GM12864 (cell line): ENCODE measurements around the gene DISP3.
"Not testable (repeated sequence)": the region's sequence is repeated elsewhere in the genome, so short reads cannot be mapped to it uniquely, and the experiment has no call there.

Experiments
- DNase-seq: peaks from one replicate; pipeline ENCODE4 v3.0.0-alpha.2; 2011; ENCODE audit warnings: low read depth
- H3K4me3 ChIP-seq: 2 replicates; pipeline ENCODE4 v1.5.1; 2011; ENCODE audit warnings: mild to moderate bottlenecking, low read depth, low read length, control low read depth
- CTCF ChIP-seq: IDR thresholded peaks from 2 replicates; pipeline ENCODE4 v1.5.1; 2011; ENCODE audit warnings: low read depth, mild to moderate bottlenecking, moderate library complexity, low read length, control low read depth, inconsistent platforms; ENCODE audit errors: missing control alignments

The DISP3 gene

DNA sequence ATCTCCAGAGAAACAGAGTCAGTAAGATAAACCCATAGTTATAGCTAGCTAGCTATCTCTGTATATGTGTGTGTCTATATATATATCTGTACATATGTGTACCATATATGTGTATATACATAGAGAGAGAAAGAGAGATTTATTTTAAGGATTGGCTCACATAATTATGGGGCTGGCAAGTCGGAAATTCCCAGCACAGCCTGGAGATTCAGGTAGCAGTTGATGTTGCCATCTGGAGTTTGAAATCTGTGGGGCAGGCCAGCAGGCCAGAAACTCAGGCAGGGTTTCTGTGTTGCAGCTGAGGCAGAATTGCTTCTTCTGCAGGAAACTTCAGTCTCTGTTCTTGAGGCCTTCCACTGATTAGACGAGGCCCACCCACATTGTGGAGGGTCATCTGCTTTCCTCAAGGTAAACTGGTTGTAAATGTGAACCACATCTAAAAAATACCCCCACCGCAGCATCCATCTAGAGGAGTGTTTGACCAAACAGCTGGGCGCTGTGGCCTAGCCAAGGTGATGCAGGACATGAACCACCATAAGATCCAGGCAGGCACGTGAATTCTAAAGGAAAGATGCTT is 94.2 kb downstream of the DISP3 start:
- no peak for DNase-seq
- no peak overlapping the region for H3K4me3 ChIP-seq
- no peak for TF ChIP-seq CTCF

- no peak for DNase-seq
- TF ChIP-seq CTCF: no peak
- no peak overlapping the region for H3K4me3 ChIP-seq
These were observed 96.6 kb downstream of the DISP3 start for GRCh38 chr1:11575553-11575952.

GRCh38 chr1:11576109-11576875 is 97.3 kb downstream of the DISP3 start:
- TF ChIP-seq CTCF: no peak
- H3K4me3 ChIP-seq: no peak overlapping the region
- no peak for DNase-seq

DNA sequence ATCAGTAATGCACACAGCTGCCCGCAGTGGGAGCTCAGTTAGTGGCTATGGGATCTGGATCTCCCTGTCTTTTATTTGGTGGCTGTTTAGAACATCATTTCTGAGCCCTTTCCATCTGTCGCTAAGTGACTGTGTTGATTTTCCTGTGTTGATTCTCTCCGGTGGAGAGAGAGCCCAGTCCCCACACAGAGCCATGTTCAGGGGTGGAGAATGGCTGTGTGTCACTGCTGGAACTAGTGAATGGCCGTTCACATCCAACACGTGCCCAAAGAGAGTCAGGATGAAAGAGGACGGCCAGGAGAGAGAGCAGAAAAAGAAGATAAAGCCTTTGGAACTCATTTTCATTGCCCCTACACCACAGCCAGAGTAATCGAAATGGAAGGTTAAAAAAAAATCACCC is 99.0 kb downstream of the DISP3 start:
- no peak for TF ChIP-seq CTCF
- DNase-seq: no peak
- H3K4me3 ChIP-seq: no peak overlapping the region

- no peak for TF ChIP-seq CTCF
- no peak for DNase-seq
- H3K4me3 ChIP-seq: no peak overlapping the region
These were observed 100.6 kb downstream of the DISP3 start for GRCh38 chr1:11579506-11579905.

DNA sequence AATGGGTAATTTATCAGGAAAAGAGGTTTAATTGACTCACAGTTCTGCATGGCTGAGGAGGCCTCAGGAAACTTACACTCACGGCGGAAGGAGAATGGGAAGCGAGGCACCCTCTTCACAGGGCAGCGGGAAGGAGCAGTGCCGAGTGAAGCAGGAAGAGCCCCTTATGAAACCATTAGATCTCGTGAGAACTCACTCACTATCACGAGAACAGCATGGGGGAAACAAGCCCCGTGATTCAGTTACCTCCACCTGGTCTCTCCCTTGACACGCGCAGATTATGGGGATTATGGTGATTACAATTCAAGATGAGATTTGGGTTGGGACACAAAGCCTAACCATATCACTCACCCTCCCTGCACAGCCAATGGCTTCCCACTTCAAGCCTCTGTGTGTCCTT is 101.1 kb downstream of the DISP3 start:
- H3K4me3 ChIP-seq, DNase-seq: not testable (repeated sequence)

- DNase-seq: no peak
- no peak overlapping the region for H3K4me3 ChIP-seq
- no peak for TF ChIP-seq CTCF
These were observed 102.6 kb downstream of the DISP3 start for GRCh38 chr1:11581445-11581991.
